HG03196 (cell line): ENCODE results near the gene POP4.

Experiments used
- ATAC-seq: cut with Tn5 transposase; IDR thresholded peaks from one replicate; pipeline ENCODE4 v1.9.1; 2021; ENCODE audit not compliant: unreplicated experiment

Gene POP4

GRCh38 chr19:29660835-29661234 lies 54.8 kb downstream of the POP4 start:
- no peak for ATAC-seq

GRCh38 chr19:29662278-29662603 lies 56.2 kb downstream of the POP4 start:
- no peak for ATAC-seq

GRCh38 chr19:29662604-29663404 lies 56.7 kb downstream of the POP4 start:
- ATAC-seq, result no peak

- ATAC-seq, result no peak
Measured at GRCh38 chr19:29663861-29664752, 58.0 kb downstream of the POP4 start.

GRCh38 chr19:29664753-29665214 lies 58.7 kb downstream of the POP4 start:
- ATAC-seq, result no peak

- ATAC-seq, result peak; percentile 72
Measured at GRCh38 chr19:29665215-29665825, 59.2 kb downstream of the POP4 start, which contains the start of gene PLEKHF1. Gene PLEKHF1, plus strand, starts transcription at chr19:29665461. Its CDS starts 8,379 bp downstream, at chr19:29673840.

GRCh38 chr19:29665826-29666577 lies 59.9 kb downstream of the POP4 start:
- ATAC-seq, result no peak
